Pancreas (tissue), 10 donors: ENCODE measurements around the gene PPIA. TPM values are rescaled to one million over a fixed set of nuclear protein-coding genes. Genes with fewer than 3 reads are reported as not detected.
"Not testable (repeated sequence)": the region's sequence is repeated elsewhere in the genome, so short reads cannot be mapped to it uniquely, and the experiment has no call there.

Experiments used
- ATAC-seq, 4 donors: fragments of 200-7000 bp; cut with Tn5 transposase; one replicate each; pipeline versions ENCODE4 v1.8.0 to v1.9.1; 2020; ENCODE audit warnings: mild to moderate bottlenecking in 4 of 4, moderate library complexity in 4 of 4
- DNase-seq, 6 donors: peaks; one replicate each; pipeline ENCODE4 v3.0.0-alpha.2; 2020
- FAIRE-seq: peaks from 2 replicates; lab custom pipeline; 2012; peaks lifted over from hg19 to GRCh38; lab: Jason Lieb, UNC
- H3K27ac ChIP-seq, 4 donors: fragments of 200-600 bp; sonication (generic); 1 replicate in 3 of 4; 2 replicates in 1 of 4; pipeline versions ENCODE4 v1.5.0 to v1.8.0; 2020
- H3K27me3 ChIP-seq, 4 donors: fragments of 200-600 bp; one replicate each; pipeline ENCODE4 v1.8.0; 2021
- H3K36me3 ChIP-seq, 3 donors: fragments of 200-600 bp; sonication (generic) in 1 of 3; one replicate each; pipeline versions ENCODE4 v1.5.0 to v1.8.0; 2020 to 2021
- H3K4me1 ChIP-seq, 3 donors: fragments of 200-600 bp; one replicate each; pipeline ENCODE4 v1.8.0; 2021
- H3K4me3 ChIP-seq, 4 donors: fragments of 200-600 bp; sonication (generic) in 2 of 4; one replicate each; pipeline versions ENCODE4 v1.5.0 to v1.8.0; 2020 to 2021
- H3K9me3 ChIP-seq, 4 donors: fragments of 200-600 bp; one replicate each; pipeline ENCODE4 v1.8.0; 2021
- WGBS, 2 donors: extraction: QIAGEN DNeasy Blood & Tissue Kit; methylation state at CpG; one replicate each; pipeline ENCODE4 v1.1.7; 2013; 5-methylcytosine and 5-hydroxymethylcytosine counted together
- intact Hi-C, 3 donors: fragments of 100-400 bp; cut with DNase I; formaldehyde crosslinking; loops; one replicate each; pipeline versions ENCODE4 v1.11.1 to v1.14.2; 2022
- polyA plus RNA-seq, 2 donors: library from polyadenylated mRNA; stranded (reverse); fragments of 200-250 nt; gene quantifications; one replicate each; pipeline ENCODE4 v1.2.3, GENCODE V29; 2013
- total RNA-seq, 6 donors: library from RNA; stranded (reverse); fragmentation: NEBNext Ultra II Directional in 4 of 6; extraction: Animal tissue kit (Norgen Biotek cat#: 25700) in 4 of 6; gene quantifications; one replicate each; pipeline versions ENCODE4 v1.2.1 to v1.2.4, GENCODE V29; 2021 to 2023
- TF ChIP-seq, protein P1 (sequence below), 4 donors: fragments of 200-600 bp; sonication (generic) in 3 of 4; IDR thresholded peaks; one replicate each; pipeline versions ENCODE4 v1.5.0 to v1.8.0; 2021; ENCODE audit warnings: antibody characterized with exemption in 4 of 4
- donor health status: healthy with polysubstance abuse.
- donor health status: DM: no; HTN: no; CAD: no; lungs with moderate emphysema.
- donor health status: DM: no; HTN: no; CAD: no.
- donor health status: control.
- donor health status: control.
- donor health status: Bipolar disorder and iron deficiency.
- donor health status: DM: yes; HTN: yes; CAD: no.
- donor health status: DM: no; HTN: no; CAD: no.
- donor health status: DM: no; HTN: no; CAD: no.
- donor health status: DM: yes; HTN: yes; CAD: no.

Gene PPIA
- total and polyA plus RNA-seq, 8 donors = 281 to 1,024 (median 522) TPM

GRCh38 chr7:44775383-44776107 lies 20.9 kb upstream of the PPIA start:
- H3K9me3 ChIP-seq = no peaks in the 10 kb centered on the region
- peaks cover 0 to 1% (median 0%) of the 10 kb centered on the region in 3 donors for H3K4me1 ChIP-seq
- WGBS, 2 donors = 78 to 83% methylated on average over 6 of the region's 6 CpGs
- H3K27me3 ChIP-seq = no peaks in the 10 kb centered on the region
- ATAC-seq (no peak), FAIRE-seq (no peak), DNase-seq (no peak)
- no peak overlapping the region for H3K4me3 ChIP-seq
- H3K36me3 ChIP-seq = no peaks in the 10 kb centered on the region
- TF ChIP-seq, protein P1, sequence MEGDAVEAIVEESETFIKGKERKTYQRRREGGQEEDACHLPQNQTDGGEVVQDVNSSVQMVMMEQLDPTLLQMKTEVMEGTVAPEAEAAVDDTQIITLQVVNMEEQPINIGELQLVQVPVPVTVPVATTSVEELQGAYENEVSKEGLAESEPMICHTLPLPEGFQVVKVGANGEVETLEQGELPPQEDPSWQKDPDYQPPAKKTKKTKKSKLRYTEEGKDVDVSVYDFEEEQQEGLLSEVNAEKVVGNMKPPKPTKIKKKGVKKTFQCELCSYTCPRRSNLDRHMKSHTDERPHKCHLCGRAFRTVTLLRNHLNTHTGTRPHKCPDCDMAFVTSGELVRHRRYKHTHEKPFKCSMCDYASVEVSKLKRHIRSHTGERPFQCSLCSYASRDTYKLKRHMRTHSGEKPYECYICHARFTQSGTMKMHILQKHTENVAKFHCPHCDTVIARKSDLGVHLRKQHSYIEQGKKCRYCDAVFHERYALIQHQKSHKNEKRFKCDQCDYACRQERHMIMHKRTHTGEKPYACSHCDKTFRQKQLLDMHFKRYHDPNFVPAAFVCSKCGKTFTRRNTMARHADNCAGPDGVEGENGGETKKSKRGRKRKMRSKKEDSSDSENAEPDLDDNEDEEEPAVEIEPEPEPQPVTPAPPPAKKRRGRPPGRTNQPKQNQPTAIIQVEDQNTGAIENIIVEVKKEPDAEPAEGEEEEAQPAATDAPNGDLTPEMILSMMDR (IDR thresholded peaks at IDR 0.05) = no peak
- no peak overlapping the region for H3K27ac ChIP-seq
- intact Hi-C loops = no loop called here

DNA sequence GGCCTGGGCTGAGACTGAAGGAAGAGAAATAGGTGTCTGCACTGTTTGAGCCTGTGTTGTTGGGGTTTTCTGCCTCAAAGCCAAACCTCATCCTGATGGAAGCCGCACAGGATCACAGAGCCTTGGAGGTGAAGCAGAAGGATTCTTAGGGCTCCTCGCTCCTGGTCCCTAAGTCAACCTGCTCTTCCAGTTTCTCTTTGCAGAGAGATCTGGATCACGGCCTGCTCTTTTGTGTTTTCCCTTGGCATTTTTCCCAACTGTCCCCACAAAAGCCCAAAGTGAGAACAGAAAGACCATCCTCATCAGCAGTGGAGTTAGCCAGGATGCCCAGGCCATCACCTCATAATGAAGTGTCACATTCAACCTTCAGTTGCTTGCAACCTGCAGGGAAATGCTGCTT lies 20.3 kb upstream of the PPIA start:
- Histone ChIP-seq H3K27ac (no peak overlapping the region), H3K4me3 (no peak overlapping the region), H3K27me3 (no peaks in the 10 kb centered on the region), H3K4me1 (no peaks in the 10 kb centered on the region), H3K36me3 (no peaks in the 10 kb centered on the region), H3K9me3 (no peaks in the 10 kb centered on the region)
- TF ChIP-seq, protein P1 (IDR thresholded peaks at IDR 0.05) = no peak
- intact Hi-C loops = no loop called here
- WGBS, 2 donors = 62 to 66% methylated on average over 3 of the region's 3 CpGs
- DNase-seq (no peak), FAIRE-seq (no peak), ATAC-seq (no peak)

DNA sequence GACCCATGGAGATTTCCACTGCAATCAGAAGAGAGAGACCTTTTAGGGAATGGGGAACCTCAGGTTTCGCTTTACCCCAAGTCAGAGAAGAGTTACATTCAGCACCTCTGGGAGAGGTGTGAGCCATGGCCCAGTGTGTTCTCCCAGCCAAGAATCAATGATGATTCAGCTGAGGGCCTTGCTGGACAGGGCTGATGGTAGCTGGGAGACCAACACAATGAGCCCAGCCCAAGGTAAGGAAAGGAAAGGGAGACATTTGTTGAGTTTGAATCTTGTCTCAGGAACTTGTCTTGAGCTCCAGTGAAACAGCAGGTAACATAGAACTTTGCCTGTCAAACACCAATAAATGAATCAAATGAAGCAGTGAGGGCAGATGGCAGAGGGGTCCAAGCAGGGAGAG lies 14.0 kb upstream of the PPIA start:
- ATAC-seq = no peak
- Histone ChIP-seq H3K27me3 (no peaks in the 10 kb centered on the region), H3K27ac (no peak overlapping the region), H3K9me3 (no peaks in the 10 kb centered on the region), H3K4me3 (no peak overlapping the region), H3K4me1 (peaks cover 0 to 4% (median 0%) of the 10 kb centered on the region in 3 donors), H3K36me3 (no peaks in the 10 kb centered on the region)
- WGBS, 2 donors = 97 to 100% methylated on average over 1 of the region's 1 CpG
- TF ChIP-seq, protein P1 (IDR thresholded peaks at IDR 0.05) = no peak
- intact Hi-C loops = no loop called here
- FAIRE-seq = no peak
- DNase-seq = no peak

GRCh38 chr7:44783407-44783806 lies 13.1 kb upstream of the PPIA start:
- intact Hi-C loops = no loop called here
- no peak for DNase-seq
- no peaks in the 10 kb centered on the region for H3K9me3 ChIP-seq
- H3K27ac ChIP-seq = no peak overlapping the region
- no peak for FAIRE-seq
- H3K4me3 ChIP-seq = no peak overlapping the region
- no peak for ATAC-seq
- no peaks in the 10 kb centered on the region for H3K36me3 ChIP-seq
- TF ChIP-seq, protein P1 (IDR thresholded peaks at IDR 0.05) = no peak
- peaks cover 0 to 4% (median 0%) of the 10 kb centered on the region in 3 donors for H3K4me1 ChIP-seq
- H3K27me3 ChIP-seq = no peaks in the 10 kb centered on the region

GRCh38 chr7:44784364-44784763 lies 12.1 kb upstream of the PPIA start:
- Histone ChIP-seq H3K36me3 (no peaks in the 10 kb centered on the region), H3K27me3 (no peaks in the 10 kb centered on the region), H3K4me1 (peaks cover 0 to 4% (median 0%) of the 10 kb centered on the region in 3 donors), H3K4me3 (no peak overlapping the region), H3K27ac (peak overlapping the region in 2 of 4 donors; percentile 4 to 5), H3K9me3 (no peaks in the 10 kb centered on the region)
- DNase-seq (peak in 5 of 6 donors; percentile 60 to 83 (median 73)), ATAC-seq (peak; percentile 93 to 99 (median 96)), FAIRE-seq (no peak)
- TF ChIP-seq, protein P1 (IDR thresholded peaks at IDR 0.05) = no peak
- 19 to 36% methylated on average over 1 of the region's 1 CpG for WGBS, 2 donors
- intact Hi-C loops = no loop called here

GRCh38 chr7:44785218-44785617 lies 11.3 kb upstream of the PPIA start:
- ATAC-seq, intact Hi-C loops, H3K4me1 ChIP-seq, DNase-seq, H3K9me3 ChIP-seq, H3K27me3 ChIP-seq, H3K36me3 ChIP-seq, FAIRE-seq, H3K4me3 ChIP-seq: not testable (repeated sequence)
- H3K27ac ChIP-seq = peak overlapping the region in 1 of 4 donors; percentile 5
- WGBS, 2 donors = 93% methylated on average over 3 of the region's 3 CpGs
